GM21447 (cell line): Measurements from ENCODE around the gene SMIM44.
"Not testable (repeated sequence)": the region's sequence is repeated elsewhere in the genome, so short reads cannot be mapped to it uniquely, and the experiment has no call there.

Experiments used
- ATAC-seq: cut with Tn5 transposase; IDR thresholded peaks from one replicate; pipeline ENCODE4 v1.9.1; 2021; ENCODE audit not compliant: unreplicated experiment

The SMIM44 gene

DNA sequence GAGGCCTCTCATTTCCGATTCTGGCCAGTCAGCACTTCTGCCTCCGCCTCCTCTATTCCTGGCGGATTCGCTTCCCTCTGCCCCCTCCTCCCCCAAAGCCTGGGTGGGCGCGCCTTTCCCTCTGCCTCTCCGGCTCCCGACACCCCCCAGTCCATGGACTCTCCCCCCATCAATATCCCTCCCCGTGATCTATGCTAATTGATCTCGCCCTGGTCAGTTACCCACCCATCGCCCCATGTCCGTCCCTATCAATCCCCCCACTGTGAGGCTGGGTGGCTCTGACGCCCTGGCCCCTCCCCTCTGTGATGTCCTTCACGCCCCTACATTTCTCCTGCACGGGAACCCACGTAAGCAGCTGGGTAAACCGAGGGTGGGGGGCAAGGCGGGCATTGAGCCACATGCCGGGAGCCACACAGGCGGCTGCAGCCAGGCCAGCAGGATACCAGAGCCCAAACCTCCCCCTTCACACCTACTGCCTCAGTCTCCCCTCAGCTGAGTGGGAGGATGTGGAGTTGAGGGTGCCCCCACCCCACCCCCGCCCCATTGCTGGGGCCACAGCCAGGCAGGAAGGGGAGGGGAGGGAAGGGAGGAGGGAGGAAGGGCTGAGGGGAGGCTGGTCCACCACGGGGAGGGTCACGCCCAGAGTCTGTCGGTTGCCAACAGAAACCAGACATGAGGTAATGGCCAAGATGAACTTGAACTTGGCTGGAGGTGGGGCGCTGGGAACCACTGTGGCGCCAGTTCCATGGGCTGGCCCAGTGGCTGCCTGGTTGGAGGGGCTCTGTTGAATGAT, 24.0 kb downstream of the SMIM44 start:
- ATAC-seq, result no peak

DNA sequence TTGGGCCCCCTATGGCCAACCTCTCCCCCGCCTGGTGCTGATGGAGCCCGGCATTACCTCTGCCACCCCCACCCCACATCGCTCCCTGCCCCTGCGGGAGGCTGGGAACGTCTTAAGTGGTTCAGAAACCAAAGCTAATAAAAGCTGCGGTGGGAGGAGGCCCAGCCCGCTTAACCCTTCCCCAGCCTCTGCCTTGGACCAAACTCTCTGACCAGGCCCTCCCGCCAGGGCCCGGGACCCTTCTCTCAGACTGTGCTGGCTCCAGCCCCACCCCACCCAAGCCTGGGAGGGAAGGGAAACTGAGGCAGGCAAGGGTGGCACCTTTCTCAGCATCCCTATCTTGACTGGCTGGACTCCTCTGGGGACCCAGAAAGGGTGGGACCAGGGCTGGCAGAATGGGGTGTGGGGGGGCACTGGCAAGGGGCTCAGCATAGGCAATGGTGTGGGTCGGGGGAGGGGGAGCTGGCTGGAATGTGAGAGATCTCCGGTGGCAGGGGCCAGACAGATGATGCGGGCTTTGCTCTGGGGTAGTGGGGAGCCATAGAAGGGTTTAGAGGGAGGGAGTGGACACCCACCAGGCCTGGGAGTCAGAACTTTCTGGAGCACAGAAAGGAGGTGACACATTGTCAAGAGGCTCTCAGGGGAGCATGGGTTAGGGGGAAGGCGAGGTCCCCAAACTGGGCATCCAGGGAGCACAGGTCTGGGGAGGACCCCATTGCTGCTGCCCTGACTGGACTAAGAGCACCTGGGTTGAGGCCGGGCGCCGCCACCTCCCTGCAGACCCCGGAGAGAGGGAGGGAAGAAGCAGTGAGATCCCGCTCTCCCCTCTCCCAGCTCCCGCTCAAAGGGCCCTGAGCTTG, 24.8 kb downstream of the SMIM44 start:
- ATAC-seq, result no peak

DNA sequence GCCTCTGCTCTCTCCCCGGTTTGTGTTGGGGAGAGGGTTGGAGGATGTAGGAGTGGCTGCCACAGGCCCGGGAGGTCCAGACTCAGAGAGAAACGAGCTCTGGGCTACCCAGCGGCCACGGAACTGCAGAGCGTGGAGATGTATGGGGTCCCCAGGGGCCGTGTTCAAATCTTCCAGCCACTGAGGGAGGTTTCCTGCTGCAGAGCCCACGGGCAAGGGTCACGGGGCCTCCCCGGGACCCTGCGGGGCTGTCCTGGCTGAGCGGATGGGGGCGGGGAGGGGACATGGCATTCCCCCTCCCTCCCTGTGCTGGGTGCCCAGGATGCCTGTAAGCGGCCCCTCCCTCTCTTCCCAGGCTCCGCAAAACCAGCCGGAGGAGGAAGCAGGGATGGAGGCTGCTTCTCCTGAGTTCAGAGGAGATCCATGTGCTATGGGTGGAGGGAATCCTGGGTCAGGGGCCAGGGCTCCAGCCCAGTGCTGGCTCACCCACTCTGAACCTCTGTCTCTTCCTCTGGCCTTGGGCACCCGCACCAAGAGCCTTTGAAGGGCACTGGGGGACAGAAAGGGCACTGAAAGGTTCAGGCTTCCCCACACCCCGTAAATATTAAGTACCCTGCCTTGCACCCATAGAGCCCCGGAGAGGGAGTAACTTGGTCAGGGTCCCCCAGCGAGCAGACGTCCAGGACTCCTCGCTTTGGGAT, 25.6 kb downstream of the SMIM44 start:
- no peak for ATAC-seq

DNA sequence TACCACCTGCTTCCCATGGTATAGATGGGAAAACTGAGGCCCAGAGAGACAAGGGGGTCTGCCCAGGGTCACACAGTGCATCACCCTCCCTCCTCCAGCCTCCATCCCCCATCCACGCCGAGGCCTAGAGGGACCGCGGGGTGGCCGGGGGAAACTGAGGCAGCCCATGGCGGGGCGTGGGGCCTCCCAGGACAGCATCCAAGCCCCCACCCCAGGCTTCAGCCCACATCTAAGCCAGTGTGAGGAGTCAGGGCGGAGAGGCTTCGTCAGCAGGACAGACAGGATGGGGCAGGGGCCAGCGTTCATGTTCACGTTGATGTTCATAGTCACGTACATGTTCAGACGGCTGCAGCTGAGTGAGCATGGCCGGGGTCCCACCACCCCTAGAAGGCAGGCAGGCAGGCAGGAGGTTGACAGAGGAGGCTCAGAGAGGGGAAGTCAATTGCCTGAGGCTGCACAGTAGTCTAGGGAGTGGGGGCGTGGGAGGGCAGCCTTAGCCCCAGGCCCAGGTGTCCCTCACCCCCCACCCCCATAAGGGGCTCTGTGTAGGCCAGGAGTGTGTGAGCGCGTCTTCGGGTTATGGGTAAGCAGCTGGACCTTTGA, 26.2 kb downstream of the SMIM44 start:
- no peak for ATAC-seq

DNA sequence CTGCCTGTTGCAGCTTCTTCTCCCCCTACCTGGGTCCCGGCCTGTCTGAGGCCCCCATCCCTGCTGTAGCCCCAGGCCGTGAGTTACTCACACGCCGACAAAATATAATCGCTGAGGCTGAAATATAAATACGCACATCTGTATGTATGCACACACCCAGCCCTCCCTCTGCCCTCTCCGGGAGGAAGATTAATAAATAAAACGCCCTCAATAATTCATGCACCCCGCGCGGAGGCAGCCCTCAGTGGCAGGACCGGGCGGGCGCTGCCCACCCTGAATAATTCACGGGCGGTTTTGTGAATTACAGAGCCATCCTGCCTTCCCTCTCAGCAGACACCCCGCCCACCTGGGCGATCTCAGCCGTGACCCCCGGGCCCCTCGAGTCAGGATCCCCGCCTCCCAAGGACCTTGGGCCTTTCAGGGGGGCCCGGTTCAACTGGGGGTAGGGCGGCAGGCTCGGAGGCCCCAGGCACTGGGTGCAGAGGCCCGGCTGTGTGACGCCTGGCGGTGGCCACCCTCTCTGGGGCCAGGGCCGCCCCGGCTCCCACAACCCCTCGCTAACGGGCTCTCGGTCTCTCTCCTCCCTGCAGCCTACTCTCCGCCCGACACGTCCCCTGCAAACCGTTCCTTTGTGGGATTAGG, 27.2 kb downstream of the SMIM44 start:
- ATAC-seq, result no peak

DNA sequence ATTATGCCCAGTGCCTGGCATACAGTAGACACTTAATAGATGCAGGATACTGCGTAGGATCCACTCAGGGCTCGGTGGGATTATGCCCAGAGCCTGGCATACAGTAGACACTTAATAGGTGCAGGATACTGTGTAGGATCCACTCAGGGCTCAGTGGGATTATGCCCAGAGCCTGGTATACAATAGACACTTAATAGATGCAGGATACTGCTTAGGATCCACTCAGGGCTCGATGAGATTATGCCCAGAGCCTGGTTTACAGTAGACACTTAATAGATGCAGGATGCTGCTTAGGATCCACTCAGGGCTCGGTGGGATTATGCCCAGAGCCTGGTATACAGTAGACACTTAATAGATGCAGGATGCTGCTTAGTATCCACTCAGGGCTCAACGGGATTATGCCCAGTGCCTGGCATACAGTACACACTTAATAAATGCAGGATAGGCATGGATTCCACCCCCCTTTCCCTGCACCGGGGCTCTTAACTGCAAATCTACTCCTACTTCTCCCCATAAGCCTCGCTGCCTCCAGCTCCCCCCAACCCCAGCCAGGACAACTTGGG, 27.8 kb downstream of the SMIM44 start:
- ATAC-seq, result no peak

DNA sequence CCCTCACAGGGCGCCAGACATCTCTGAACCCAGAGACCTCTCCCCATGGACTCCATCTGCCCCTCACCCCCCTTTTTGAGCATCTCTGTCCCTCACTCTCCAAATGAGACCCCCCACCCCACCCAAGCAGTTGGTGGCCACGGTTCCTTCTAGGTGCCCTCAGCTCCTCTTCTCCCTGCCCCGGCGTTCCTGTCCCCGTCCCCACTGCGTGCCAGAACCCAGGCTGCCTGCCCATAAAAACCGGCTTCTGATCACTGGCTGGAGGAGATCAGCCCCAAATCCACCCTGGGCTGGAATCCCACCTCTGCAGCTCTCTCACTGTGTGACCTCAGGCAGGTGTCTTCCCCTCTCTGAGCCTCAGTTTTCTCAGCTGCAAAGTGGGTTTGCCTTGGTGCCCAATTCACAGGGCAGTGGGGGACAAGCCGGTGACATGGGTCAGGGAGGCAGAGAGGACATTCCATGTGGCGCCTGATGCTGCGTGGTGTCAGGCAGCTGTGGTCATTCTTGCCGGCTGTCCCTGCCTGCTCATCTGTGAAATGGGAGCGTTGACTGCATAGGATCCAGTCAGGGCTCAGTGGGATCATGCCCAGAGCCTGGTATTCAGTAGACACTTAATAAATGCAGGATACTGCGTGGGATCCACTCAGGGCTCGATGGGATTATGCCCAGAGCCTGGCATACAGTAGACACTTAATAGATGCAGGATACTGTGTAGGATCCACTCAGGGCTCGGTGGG, 28.4 kb downstream of the SMIM44 start:
- ATAC-seq, result no peak

DNA sequence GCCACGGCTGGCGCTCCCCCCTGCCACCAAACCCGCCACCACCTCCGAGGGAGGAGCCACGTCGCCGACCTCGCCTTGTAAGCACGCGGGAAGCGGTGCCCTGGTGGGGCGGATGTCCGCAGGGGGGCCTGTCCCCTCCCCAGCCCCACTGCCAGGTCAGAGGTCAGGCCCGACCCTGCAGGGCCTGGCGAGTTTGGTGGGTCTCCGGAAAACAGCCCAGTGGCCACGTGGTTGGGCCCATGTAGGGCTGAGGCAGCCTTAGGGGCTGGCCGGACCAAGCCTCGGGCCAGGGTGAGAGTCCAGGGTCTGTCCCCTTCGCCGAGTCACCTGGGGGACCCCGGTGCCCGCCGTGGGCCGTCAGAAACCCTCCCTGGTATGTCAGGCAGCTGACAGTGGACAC, 29.4 kb downstream of the SMIM44 start:
- ATAC-seq, result no peak

DNA sequence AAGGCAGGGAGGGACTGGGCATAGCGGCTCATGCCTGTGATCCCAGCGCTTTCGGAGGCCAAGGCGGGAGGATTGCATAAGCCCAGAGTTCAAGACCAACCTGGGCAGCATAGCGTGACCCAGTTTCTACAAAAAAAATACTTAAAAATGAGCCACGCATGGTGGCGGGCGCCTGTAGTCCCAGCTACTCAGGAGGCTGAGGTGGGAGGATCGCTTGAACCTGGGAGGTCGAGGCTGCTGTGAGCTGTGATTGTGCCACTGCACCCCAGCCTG, 30.4 kb downstream of the SMIM44 start:
- not testable (repeated sequence) for ATAC-seq

DNA sequence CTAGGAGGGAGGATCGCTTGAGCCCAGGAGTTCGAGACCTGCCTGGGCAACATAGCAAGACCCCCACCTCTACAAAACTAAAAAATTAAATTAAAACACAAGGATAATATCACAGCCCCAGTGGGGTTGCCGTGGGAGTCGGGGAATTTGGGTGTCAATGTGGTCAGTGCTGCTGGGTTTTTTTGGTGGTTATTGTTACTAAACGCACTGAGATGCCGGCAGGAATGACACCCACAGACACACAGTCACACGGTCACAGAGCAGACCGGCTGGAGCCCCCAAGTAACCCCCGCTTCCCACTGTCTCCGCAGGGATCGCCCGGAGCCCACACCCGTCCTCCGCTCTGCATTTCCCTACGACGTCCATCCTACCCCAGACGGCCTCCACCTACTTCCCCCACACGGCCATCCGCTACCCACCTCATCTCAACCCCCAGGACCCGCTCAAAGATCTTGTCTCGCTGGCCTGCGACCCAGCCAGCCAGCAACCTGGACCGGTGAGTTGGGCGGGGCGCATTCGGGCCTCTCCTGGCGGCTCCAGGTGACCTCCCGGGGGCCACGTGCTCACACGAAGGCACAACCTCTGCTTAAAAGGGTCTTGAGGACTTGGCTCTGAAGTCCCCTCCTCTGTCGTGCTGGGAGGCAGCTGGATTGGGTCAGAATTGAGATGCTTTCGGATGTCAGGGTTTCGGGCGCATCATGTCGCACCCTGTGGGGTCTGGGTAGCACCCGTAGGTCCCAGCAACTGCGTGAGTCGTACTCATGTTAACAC, 30.9 kb downstream of the SMIM44 start:
- ATAC-seq, result no peak

DNA sequence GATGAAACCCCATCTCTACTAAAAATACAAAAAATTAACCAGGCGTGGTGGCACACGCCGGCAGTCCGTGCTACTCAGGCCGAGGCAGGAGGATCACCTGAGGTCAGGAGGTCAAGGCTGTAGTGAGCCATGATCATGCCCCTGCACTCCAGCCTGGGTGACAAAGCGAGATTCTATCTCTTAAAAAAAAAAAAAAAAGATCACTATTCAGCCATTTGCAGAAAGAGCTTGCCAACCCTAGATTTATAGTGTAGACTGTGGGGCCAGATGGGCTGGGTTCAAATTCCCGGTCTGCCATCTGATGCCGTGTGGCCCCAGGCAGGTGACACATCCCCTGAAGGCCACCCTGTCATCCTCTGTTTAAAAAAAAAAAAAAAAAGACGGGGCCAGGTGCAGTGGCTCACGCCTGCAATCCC, 31.8 kb downstream of the SMIM44 start:
- no peak for ATAC-seq

DNA sequence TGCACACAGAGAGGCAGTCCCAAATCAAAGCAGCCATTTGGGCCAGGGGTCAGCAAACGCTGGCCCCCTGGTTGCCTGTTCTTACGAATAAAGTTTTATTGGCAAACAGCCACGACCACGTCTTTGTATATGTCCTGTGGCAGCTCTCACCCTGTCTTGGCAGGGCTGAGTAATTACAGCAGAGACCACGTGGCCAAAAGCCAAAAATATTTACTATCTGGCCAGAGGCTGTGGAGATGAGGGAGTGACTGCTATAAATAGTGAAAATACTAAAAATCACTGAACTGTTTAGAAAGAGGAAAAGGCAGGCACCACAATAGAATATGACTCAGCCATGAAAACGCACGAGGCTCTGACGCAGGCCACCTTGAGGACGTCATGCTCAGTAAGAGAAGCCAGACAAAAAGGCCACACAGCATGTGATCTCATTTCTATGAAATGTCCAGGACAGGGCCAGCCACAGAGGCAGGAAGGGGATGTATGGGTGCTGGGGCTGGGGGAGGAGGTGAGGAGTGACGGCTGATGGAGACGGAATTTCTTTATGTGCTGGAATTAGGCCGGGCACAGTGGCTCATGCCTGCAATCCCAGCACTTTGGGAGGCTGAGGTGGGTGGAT, 32.3 kb downstream of the SMIM44 start:
- no peak for ATAC-seq

DNA sequence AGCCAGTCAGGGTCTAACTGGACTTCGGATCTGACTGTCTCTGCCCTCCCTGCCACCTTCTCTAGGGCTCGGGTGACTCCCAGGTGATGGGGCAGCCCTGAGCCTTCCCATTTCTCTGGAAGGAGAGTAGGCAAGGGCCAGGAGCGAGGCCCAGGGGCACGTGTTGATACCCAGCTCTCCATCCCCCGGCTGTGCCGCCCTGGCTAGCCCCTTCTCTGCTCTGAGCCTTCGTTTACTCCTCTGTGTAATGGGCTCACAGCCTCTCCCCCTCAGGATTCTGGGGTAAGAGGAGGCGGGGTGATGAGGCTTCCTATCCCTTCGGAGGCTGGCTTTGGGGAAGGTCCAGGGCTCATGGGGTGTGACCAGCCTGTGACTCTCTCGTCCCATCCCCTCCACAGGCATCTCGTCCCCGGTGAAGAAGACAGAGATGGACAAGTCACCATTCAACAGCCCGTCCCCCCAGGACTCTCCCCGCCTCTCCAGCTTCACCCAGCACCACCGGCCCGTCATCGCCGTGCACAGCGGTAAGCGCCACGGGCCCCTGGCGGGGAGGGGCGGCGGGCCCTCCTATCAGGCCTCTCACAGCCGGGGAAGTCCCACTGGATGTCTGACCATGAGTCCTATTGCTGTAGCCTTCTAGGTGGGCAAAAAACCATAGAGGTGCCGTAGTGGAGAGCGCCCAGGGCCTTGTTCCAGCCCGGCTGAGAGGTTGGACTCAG, 34.5 kb downstream of the SMIM44 start:
- ATAC-seq, result no peak

DNA sequence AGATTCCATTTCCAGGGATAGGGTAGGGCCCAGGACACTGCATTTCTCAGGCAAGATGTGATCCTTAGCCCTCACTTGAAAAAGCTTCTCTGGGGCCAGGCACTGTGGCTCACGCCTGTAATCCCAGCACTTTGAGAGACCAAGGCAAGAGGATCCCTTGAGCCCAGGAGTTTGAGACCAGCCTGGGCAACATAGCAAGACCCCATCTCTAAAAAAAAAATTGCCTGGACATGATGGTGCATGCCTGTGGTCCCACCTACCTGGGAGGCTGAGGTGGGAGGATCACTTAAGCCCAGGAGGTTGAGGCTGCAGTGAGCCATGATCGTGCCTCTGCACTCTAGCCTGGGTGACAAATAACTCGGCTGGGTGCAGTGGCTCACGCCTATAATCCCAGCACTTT, 36.6 kb downstream of the SMIM44 start:
- not testable (repeated sequence) for ATAC-seq

DNA sequence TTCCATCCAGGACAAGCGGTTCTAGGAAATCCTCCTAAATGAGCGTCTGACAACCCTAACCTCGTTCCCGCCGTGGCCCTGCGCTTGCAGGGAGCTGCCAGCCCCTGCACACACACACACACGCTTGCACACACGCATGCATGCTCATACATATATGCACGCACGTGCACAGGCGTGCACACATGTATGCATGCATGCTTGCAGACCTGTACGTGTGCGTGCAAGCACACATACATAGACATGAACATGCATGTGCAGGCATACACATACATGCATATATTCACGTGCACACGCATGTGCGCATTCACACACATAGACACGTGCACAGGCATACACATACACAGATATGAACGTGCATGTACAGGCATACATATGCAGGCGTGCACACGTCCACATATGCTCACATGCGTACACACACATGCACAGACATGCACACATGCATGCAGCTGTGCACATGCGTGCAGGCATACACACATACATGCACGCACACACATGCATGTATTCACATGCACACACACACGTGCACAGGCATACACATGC, 38.5 kb downstream of the SMIM44 start:
- no peak for ATAC-seq

DNA sequence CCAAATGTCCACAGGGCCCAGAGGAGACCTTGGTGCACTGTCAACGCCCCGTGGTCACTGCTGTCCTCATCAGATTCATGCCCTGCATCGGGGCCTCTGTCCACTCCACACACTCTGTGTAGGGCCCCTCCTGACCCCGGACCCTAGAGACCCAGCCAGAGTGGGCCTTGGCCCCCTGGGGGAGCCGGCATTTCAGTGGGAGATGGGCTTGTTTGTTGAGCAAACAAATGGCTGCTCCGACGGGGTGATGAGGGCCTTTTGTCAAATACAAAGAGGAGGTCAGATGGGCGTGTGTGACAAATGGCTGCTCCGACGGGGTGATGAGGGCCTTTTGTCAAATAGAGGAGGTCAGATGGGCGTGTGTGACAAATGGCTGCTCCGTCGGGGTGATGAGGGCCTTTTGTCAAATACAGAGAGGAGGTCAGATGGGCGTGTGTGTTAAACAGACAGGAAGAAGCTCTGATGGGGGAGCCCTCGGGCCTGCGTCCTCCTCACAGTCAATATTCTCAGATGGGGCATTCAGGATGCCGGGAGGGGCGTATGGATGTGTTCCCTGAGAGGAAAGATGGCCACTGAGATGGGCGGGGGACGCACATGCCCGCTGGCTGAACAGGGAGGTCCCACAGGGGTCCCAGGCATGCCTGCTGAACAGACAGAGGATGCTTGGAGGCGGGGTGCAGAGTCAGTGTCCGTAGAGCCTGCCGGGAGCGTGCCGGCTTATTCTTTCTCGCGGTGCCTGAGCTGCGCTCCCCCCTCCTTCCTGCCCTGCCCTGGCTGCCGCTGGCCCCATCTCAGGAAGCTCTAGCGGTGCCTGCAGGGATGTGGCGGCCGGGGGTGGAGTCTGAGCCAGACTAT, 39.2 kb downstream of the SMIM44 start:
- ATAC-seq, result no peak

DNA sequence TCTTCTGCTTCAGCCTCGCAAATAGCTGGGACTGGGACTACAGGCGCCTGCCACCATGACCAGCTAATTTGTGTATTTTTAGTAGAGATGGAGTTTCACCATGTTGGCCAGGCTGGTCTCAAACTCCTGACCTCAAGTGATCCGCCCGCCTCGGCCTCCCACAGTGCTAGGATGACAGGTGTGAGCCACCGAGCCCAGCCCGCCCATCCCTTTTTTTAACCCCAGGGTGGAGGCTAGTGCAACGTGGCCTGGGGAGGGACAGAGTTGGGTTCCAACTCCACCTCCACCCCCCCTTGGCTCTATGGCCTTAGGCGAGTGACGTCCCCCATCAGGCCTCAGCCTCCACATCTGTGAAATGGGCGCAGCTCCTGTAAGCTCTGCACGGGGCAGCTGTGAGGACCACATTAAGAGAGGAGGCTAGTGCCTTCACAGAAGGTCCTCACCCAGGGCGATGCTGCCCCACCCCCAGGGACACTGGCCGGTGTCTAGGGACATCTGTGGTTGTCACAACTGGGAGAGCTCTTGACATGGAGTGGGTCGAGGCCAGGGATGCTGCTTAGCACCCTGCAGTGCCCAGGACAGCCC, 40.7 kb downstream of the SMIM44 start:
- ATAC-seq, result no peak
